SU-DHL-6 (cell line): ENCODE measurements around the gene EZH1.

Source experiments
- H2AFZ ChIP-seq: fragments of 200-600 bp; sonication (generic); 2 replicates; pipeline ENCODE4 v1.6.1; 2014; ENCODE audit warnings: low read depth, mild to moderate bottlenecking, moderate library complexity, mixed read lengths, antibody characterized with exemption, low read length; ENCODE audit not compliant: severe bottlenecking
- H3F3A ChIP-seq: fragments of 200-600 bp; shearing (Covaris generic); 2 replicates; pipeline ENCODE4 v1.6.0; 2016; ENCODE audit warnings: antibody characterized with exemption, mild to moderate bottlenecking; ENCODE audit not compliant: insufficient read depth
- H3K27ac ChIP-seq: fragments of 200-600 bp; sonication (generic); 2 replicates; pipeline ENCODE4 v1.5.1; 2016; ENCODE audit warnings: low read depth, mild to moderate bottlenecking, low read length, moderate library complexity, mixed read lengths
- H3K27me3 ChIP-seq: fragments of 200-600 bp; sonication (generic), shearing (Covaris generic); 2 replicates; pipeline ENCODE4 v1.6.0; 2014; ENCODE audit warnings: mild to moderate bottlenecking, low read length
- H3K36me3 ChIP-seq: fragments of 200-600 bp; sonication (generic); 2 replicates; pipeline ENCODE4 v1.6.1; 2014; ENCODE audit warnings: mild to moderate bottlenecking, low read length, mixed read lengths
- H3K4me2 ChIP-seq: fragments of 300-600, 200-600 bp; shearing (Covaris generic), sonication (generic); 2 replicates; pipeline ENCODE4 v1.6.0; 2014; ENCODE audit warnings: low read length, low read depth, mild to moderate bottlenecking; ENCODE audit not compliant: poor library complexity, severe bottlenecking
- H3K4me3 ChIP-seq: fragments of 200-600 bp; sonication (generic); 2 replicates; pipeline ENCODE4 v1.5.1; 2014; ENCODE audit warnings: antibody characterized with exemption, low read length, mild to moderate bottlenecking, mixed read lengths; ENCODE audit not compliant: insufficient read depth, poor library complexity, severe bottlenecking
- H3K79me2 ChIP-seq: fragments of 200-600 bp; sonication (generic); 2 replicates; pipeline ENCODE4 v1.6.1; 2014; ENCODE audit warnings: mild to moderate bottlenecking, low read length, moderate library complexity; ENCODE audit not compliant: insufficient read depth
- H3K9ac ChIP-seq: fragments of 200-600 bp; sonication (generic); 2 replicates; pipeline ENCODE4 v1.7.0; 2014; ENCODE audit warnings: mild to moderate bottlenecking, low read length
- H3K9me2 ChIP-seq: fragments of 200-600 bp; sonication (generic); replicated peaks from 2 replicates; pipeline ENCODE4 v1.6.1; 2014; ENCODE audit warnings: low read length; ENCODE audit not compliant: insufficient read depth
- H3K9me3 ChIP-seq: fragments of 200-600 bp; sonication (generic); 2 replicates; pipeline ENCODE4 v1.6.1; 2014; ENCODE audit warnings: low read length, mixed read lengths; ENCODE audit not compliant: insufficient read depth
- H4K20me1 ChIP-seq: fragments of 200-600 bp; sonication (generic); 2 replicates; pipeline ENCODE4 v1.6.1; 2014; ENCODE audit warnings: low read depth, mild to moderate bottlenecking, antibody characterized with exemption, low read length, moderate library complexity, mixed read lengths
- EZH2phosphoT487 ChIP-seq: fragments of 200-600 bp; sonication (generic), shearing (Covaris generic); conservative IDR thresholded peaks from 2 replicates; pipeline ENCODE4 v1.6.1; 2018; ENCODE audit warnings: mild to moderate bottlenecking, antibody characterized with exemption, low read length, moderate library complexity, mixed read lengths
- TF ChIP-seq, protein P1 (sequence below): fragments of 200-600 bp; sonication (generic); IDR thresholded peaks from one replicate; pipeline ENCODE4 v1.5.1; 2017; ENCODE audit warnings: antibody characterized with exemption, mild to moderate bottlenecking, low read length, moderate library complexity; ENCODE audit not compliant: insufficient read depth, poor library complexity, severe bottlenecking

The EZH1 gene

DNA sequence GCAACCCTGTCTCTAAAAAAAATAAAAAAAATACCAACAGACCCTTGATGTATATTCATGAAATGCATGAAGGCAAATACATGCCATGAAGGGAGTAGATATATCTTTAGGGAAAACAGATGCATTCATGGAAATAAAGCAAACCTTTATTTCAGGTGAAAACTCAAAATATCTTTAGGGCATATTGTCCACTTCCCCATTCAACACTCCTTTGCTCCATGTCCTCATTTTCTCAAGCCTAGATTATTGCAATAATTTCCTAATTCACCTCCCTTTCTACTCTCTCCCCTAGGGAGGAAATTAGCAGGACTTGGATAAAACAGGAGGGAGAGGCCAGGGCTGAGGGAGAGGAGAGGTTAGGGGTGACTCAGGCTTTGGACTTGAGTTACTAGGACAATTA, 22.7 kb upstream of the EZH1 start:
- no peaks in the 10 kb centered on the region for H3K79me2 ChIP-seq
- no peaks in the 10 kb centered on the region for H4K20me1 ChIP-seq
- H3K9me3 ChIP-seq, result no peaks in the 10 kb centered on the region
- H3K27ac ChIP-seq, result no peak overlapping the region
- H3K4me2 ChIP-seq, result no peak overlapping the region
- H3F3A ChIP-seq, result no peaks in the 10 kb centered on the region
- no peak overlapping the region for H3K9ac ChIP-seq
- no peaks in the 10 kb centered on the region for H3K9me2 ChIP-seq
- no peak overlapping the region for H3K4me3 ChIP-seq
- no peaks in the 10 kb centered on the region for H3K27me3 ChIP-seq
- TF ChIP-seq, protein P1, sequence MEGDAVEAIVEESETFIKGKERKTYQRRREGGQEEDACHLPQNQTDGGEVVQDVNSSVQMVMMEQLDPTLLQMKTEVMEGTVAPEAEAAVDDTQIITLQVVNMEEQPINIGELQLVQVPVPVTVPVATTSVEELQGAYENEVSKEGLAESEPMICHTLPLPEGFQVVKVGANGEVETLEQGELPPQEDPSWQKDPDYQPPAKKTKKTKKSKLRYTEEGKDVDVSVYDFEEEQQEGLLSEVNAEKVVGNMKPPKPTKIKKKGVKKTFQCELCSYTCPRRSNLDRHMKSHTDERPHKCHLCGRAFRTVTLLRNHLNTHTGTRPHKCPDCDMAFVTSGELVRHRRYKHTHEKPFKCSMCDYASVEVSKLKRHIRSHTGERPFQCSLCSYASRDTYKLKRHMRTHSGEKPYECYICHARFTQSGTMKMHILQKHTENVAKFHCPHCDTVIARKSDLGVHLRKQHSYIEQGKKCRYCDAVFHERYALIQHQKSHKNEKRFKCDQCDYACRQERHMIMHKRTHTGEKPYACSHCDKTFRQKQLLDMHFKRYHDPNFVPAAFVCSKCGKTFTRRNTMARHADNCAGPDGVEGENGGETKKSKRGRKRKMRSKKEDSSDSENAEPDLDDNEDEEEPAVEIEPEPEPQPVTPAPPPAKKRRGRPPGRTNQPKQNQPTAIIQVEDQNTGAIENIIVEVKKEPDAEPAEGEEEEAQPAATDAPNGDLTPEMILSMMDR, result no peak
- TF ChIP-seq EZH2phosphoT487, result no peak
- H2AFZ ChIP-seq, result no peak overlapping the region
- no peaks in the 10 kb centered on the region for H3K36me3 ChIP-seq

DNA sequence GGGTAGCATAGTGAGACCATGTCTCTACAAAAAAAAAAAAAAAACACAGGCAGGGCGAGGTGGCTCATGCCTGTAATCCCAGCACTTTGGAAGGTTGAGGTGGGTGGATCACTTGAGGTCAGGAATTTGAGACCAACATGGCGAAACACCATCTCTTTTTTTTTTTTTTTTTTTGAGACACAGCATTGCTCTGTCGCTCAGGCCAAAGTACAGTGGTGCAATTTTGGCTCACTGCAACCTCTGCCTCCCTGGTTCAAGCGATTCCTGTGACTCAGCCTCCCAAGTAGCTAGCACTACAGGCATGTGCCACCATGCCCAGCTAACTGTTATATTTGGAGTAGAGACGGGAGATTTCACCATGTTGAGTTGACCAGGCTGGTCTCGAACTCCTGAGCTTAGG, 21.3 kb upstream of the EZH1 start:
- Histone ChIP-seq H3K36me3 (no peaks in the 10 kb centered on the region), H3K9me2 (no peaks in the 10 kb centered on the region), H3K79me2 (no peaks in the 10 kb centered on the region), H3K27ac (no peak overlapping the region), H3F3A (no peaks in the 10 kb centered on the region), H4K20me1 (no peaks in the 10 kb centered on the region), H2AFZ (no peak overlapping the region), H3K27me3 (no peaks in the 10 kb centered on the region), H3K4me3 (no peak overlapping the region), H3K4me2 (no peak overlapping the region), H3K9me3 (no peaks in the 10 kb centered on the region), H3K9ac (no peak overlapping the region)
- TF ChIP-seq, protein P1, result no peak
- no peak for TF ChIP-seq EZH2phosphoT487

DNA sequence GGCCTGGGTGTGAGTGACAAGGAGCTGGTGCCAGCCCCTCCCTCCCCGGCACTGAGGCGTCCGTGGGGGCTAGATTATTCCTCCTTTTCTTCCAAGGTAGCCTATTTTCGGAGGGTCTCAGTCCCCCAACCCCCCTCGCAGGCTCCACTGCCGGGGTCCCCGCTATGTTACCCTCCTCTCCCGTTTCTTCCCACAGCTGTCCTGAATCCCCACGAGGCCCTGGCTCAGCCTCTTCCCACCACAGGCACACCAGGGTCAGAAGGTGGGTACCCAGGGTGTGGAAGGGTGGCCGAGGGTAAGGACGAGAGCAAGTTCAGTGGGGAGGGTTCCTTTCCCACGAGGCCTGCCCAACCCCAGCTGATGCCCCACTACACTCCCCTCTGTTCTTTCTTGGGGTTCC, 16.8 kb upstream of the EZH1 start:
- Histone ChIP-seq H3K4me3 (no peak overlapping the region), H3K9ac (no peak overlapping the region)
- no peak for TF ChIP-seq EZH2phosphoT487
- TF ChIP-seq, protein P1, result no peak

More for the DNA sequence above, 16.8 kb upstream of the EZH1 start:
- Histone ChIP-seq H3K9me3 (no peaks in the 10 kb centered on the region), H3K79me2 (no peaks in the 10 kb centered on the region), H3K9me2 (no peaks in the 10 kb centered on the region), H4K20me1 (no peaks in the 10 kb centered on the region), H2AFZ (no peak overlapping the region), H3K36me3 (no peaks in the 10 kb centered on the region), H3K4me2 (no peak overlapping the region), H3K27ac (no peak overlapping the region), H3K27me3 (no peaks in the 10 kb centered on the region), H3F3A (no peaks in the 10 kb centered on the region)
